Measurements from ENCODE around the gene DOCK1.
"Not testable (repeated sequence)": the region's sequence is repeated elsewhere in the genome, so short reads cannot be mapped to it uniquely, and the experiment has no call there.

DOCK1 gene

GRCh38 chr10:126904818-126905701 lies at the start of gene DOCK1:
Gene DOCK1 (plus strand): TSS chr10:126905428. CDS start chr10:126905518, 90 bp downstream.
- Histone ChIP-seq H3K36me3 (ENCODE audit: insufficient read depth, low read depth, low read length) (peaks cover 25% of the 10 kb centered on the region; the same call in 1 of the 2 replicates), H3K27ac (ENCODE audit: low read length) (no peak within 1 kb of the TSS), H3K9me3 (ENCODE audit: insufficient read depth, low read depth, low read length) (peaks cover 1% of the 10 kb centered on the region; the same call in 1 of the 2 replicates), H3K27me3 (ENCODE audit: insufficient read depth, low read length) (no peaks in the 10 kb centered on the region; the same call in 1 of the 2 replicates), H3K4me1 (ENCODE audit: insufficient read depth, low read length) (peaks cover 9% of the 10 kb centered on the region; the same call in 1 of the 2 replicates), H3K4me3 (ENCODE audit: low read length) (peak within 1 kb of the TSS; percentile 74), H3K9ac (ENCODE audit: low read depth, low read length) (peak within 1 kb of the TSS; percentile 69; the same call in 1 of the 2 replicates)

DNA sequence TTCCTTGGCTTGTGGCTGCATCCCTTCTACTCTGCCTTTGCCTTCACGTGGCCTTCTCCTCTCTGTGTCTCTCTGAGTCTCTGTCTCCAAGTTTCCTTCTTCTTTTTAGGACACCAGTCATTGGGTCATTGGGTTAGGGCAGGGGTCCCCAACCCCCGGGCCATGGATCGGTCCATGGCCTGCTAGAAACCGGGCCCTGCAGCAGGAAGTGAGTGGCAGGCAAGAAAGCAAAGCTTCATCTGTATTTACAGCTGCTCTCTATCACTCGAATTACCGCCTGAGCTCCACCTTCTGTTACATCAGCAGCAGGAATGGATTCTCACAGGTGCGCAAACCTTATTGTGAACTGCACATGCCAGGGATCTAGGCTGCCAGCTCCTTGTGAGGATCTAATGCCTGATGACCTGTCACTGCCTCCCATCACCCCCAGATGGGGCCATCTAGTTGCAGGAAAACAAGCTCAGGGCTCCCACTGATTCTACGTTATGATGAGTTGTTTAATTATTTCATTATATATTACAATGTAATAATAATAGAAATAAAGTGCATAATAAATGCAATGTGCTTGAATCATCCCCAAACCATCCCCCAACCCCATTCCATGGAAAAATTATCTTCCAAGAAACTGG lies 47.9 kb upstream of the DOCK1 start:
- Histone ChIP-seq H3K36me3 (ENCODE audit: insufficient read depth, low read depth, low read length) (no peaks in the 10 kb centered on the region), H3K4me1 (ENCODE audit: insufficient read depth, low read length) (no peaks in the 10 kb centered on the region), H3K27ac (ENCODE audit: low read length) (no peak overlapping the region), H3K4me3 (ENCODE audit: low read length) (no peak overlapping the region), H3K9me3 (ENCODE audit: insufficient read depth, low read depth, low read length) (no peaks in the 10 kb centered on the region), H3K9ac (ENCODE audit: low read depth, low read length) (no peak overlapping the region), H3K27me3 (ENCODE audit: insufficient read depth, low read length) (no peaks in the 10 kb centered on the region)

GRCh38 chr10:126867567-126868365 lies 37.5 kb upstream of the DOCK1 start:
- peaks cover 6% of the 10 kb centered on the region for H3K4me1 ChIP-seq (ENCODE audit: insufficient read depth, low read length)
- H3K36me3 ChIP-seq (ENCODE audit: insufficient read depth, low read depth, low read length), result no peaks in the 10 kb centered on the region
- H3K9me3 ChIP-seq (ENCODE audit: insufficient read depth, low read depth, low read length), result no peaks in the 10 kb centered on the region; the same call in 1 of the 2 replicates
- H3K9ac ChIP-seq (ENCODE audit: low read depth, low read length), result no peak overlapping the region
- no peak overlapping the region for H3K27ac ChIP-seq (ENCODE audit: low read length)
- H3K27me3 ChIP-seq (ENCODE audit: insufficient read depth, low read length), result no peaks in the 10 kb centered on the region
- H3K4me3 ChIP-seq (ENCODE audit: low read length), result no peak overlapping the region

DNA sequence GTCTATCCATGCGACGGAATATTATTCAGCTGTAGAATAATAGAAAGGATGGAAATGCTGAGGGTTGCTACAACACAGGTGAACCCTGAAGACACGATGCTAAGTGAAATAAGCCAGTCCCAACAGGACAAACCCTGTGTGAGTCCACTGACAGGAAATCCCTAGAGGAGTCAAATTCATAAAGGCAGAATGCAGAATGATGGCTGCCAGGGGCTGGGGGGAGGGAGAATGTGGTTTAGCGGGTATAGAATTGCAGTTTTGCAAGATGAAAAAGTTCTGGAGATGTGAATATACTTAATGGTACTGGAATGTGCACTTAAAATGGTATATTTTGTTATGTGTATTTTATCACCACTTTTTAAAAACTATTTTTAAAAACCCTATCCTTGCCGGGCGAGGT lies 36.9 kb upstream of the DOCK1 start:
- H3K27me3 ChIP-seq (ENCODE audit: insufficient read depth, low read length), result no peaks in the 10 kb centered on the region
- no peaks in the 10 kb centered on the region; the same call in 1 of the 2 replicates for H3K9me3 ChIP-seq (ENCODE audit: insufficient read depth, low read depth, low read length)
- H3K9ac ChIP-seq (ENCODE audit: low read depth, low read length), result no peak overlapping the region

DNA sequence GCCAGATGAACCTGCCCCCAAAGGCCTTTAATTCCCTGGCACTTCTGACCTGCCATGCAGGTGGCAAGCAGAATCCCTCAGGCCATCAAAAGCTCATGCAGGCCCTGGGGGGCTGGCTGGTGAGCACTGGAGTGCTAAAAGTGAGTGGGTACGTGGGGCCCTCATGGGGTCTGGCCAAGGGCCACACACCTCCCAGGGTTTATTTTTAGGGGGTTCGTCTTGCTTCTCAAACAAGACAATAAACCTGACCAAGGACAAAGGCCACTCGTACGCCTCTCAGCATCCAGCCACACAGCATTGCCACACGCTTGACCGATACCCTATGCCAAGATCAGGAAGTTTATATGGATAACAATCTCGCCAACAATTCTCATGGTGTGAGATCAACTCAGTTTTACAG lies 33.1 kb upstream of the DOCK1 start:
- Histone ChIP-seq H3K9me3 (ENCODE audit: insufficient read depth, low read depth, low read length) (no peaks in the 10 kb centered on the region), H3K9ac (ENCODE audit: low read depth, low read length) (no peak overlapping the region), H3K27me3 (ENCODE audit: insufficient read depth, low read length) (no peaks in the 10 kb centered on the region), H3K4me1 (ENCODE audit: insufficient read depth, low read length) (peaks cover 12% of the 10 kb centered on the region), H3K4me3 (ENCODE audit: low read length) (no peak overlapping the region), H3K27ac (ENCODE audit: low read length) (no peak overlapping the region), H3K36me3 (ENCODE audit: insufficient read depth, low read depth, low read length) (no peaks in the 10 kb centered on the region)

More for the DNA sequence above, 36.9 kb upstream of the DOCK1 start:
- Histone ChIP-seq H3K27ac (ENCODE audit: low read length) (no peak overlapping the region), H3K4me1 (ENCODE audit: insufficient read depth, low read length) (peaks cover 12% of the 10 kb centered on the region), H3K36me3 (ENCODE audit: insufficient read depth, low read depth, low read length) (no peaks in the 10 kb centered on the region), H3K4me3 (ENCODE audit: low read length) (no peak overlapping the region)

- Histone ChIP-seq H3K9ac (ENCODE audit: low read depth, low read length) (no peak overlapping the region), H3K27me3 (ENCODE audit: insufficient read depth, low read length) (no peaks in the 10 kb centered on the region), H3K9me3 (ENCODE audit: insufficient read depth, low read depth, low read length) (no peaks in the 10 kb centered on the region), H3K4me3 (ENCODE audit: low read length) (no peak overlapping the region), H3K4me1 (ENCODE audit: insufficient read depth, low read length) (peaks cover 12% of the 10 kb centered on the region), H3K27ac (ENCODE audit: low read length) (no peak overlapping the region), H3K36me3 (ENCODE audit: insufficient read depth, low read depth, low read length) (no peaks in the 10 kb centered on the region)
Observed at GRCh38 chr10:126872768-126873167, 32.5 kb upstream of the DOCK1 start.

DNA sequence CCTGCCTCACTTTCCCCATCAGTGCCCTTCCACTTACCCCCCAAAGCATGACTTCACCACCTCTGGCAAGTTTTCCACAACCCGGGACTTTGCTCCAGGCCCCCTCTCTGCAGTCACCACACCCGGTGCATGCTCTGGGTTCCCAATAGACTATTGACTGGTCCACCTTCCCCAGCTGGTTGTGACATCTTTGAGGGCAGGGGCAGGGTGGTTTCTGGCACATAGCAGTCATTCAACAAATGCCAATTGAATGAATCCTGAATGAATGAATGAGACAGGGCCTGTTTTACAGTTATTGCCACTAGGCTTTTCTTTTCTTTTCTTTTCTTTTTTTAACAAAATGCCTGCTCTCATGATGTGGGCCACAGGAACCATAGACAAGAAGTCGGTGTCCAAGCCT lies 28.8 kb upstream of the DOCK1 start:
- no peaks in the 10 kb centered on the region for H3K27me3 ChIP-seq (ENCODE audit: insufficient read depth, low read length)
- peaks cover 17% of the 10 kb centered on the region for H3K4me1 ChIP-seq (ENCODE audit: insufficient read depth, low read length)
- no peak overlapping the region for H3K4me3 ChIP-seq (ENCODE audit: low read length)
- no peak overlapping the region for H3K9ac ChIP-seq (ENCODE audit: low read depth, low read length)
- no peaks in the 10 kb centered on the region for H3K36me3 ChIP-seq (ENCODE audit: insufficient read depth, low read depth, low read length)
- no peaks in the 10 kb centered on the region for H3K9me3 ChIP-seq (ENCODE audit: insufficient read depth, low read depth, low read length)
- H3K27ac ChIP-seq (ENCODE audit: low read length), result no peak overlapping the region

GRCh38 chr10:126877390-126877789 lies 27.8 kb upstream of the DOCK1 start:
- no peaks in the 10 kb centered on the region for H3K27me3 ChIP-seq (ENCODE audit: insufficient read depth, low read length)
- H3K4me1 ChIP-seq (ENCODE audit: insufficient read depth, low read length), result peaks cover 15% of the 10 kb centered on the region
- H3K27ac ChIP-seq (ENCODE audit: low read length), result no peak overlapping the region

GRCh38 chr10:126878594-126878993 lies 26.6 kb upstream of the DOCK1 start:
- Histone ChIP-seq H3K9ac (ENCODE audit: low read depth, low read length) (no peak overlapping the region), H3K27ac (ENCODE audit: low read length) (no peak overlapping the region), H3K36me3 (ENCODE audit: insufficient read depth, low read depth, low read length) (no peaks in the 10 kb centered on the region), H3K4me3 (ENCODE audit: low read length) (no peak overlapping the region), H3K27me3 (ENCODE audit: insufficient read depth, low read length) (no peaks in the 10 kb centered on the region), H3K9me3 (ENCODE audit: insufficient read depth, low read depth, low read length) (no peaks in the 10 kb centered on the region), H3K4me1 (ENCODE audit: insufficient read depth, low read length) (peaks cover 5% of the 10 kb centered on the region)

More at GRCh38 chr10:126877390-126877789, 27.8 kb upstream of the DOCK1 start:
- no peaks in the 10 kb centered on the region for H3K9me3 ChIP-seq (ENCODE audit: insufficient read depth, low read depth, low read length)
- no peaks in the 10 kb centered on the region for H3K36me3 ChIP-seq (ENCODE audit: insufficient read depth, low read depth, low read length)
- H3K9ac ChIP-seq (ENCODE audit: low read depth, low read length), result no peak overlapping the region
- no peak overlapping the region for H3K4me3 ChIP-seq (ENCODE audit: low read length)

- no peaks in the 10 kb centered on the region for H3K27me3 ChIP-seq (ENCODE audit: insufficient read depth, low read length)
- H3K27ac ChIP-seq (ENCODE audit: low read length), result no peak overlapping the region
Observed at GRCh38 chr10:126880926-126881325, 24.3 kb upstream of the DOCK1 start.

DNA sequence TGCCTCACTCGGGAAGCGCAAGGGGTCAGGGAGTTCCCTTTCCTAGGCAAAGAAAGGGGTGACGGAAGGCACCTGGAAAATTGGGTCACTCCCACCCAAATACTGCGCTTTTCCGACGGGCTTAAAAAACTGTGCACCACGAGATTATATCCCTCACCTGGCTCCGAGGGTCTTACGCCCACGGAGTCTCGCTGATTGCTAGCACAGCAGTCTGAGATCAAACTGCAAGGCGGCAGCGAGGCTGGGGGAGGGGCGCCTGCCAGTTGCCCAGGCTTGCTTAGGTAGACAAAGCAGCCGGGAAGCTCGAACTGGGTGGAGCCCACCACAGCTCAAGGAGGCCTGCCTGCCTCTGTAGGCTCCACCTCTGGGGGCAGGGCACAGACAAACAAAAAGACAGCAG lies 23.2 kb upstream of the DOCK1 start:
- H3K9me3 ChIP-seq (ENCODE audit: insufficient read depth, low read depth, low read length); H3K4me1 ChIP-seq (ENCODE audit: insufficient read depth, low read length); H3K36me3 ChIP-seq (ENCODE audit: insufficient read depth, low read depth, low read length); H3K27me3 ChIP-seq (ENCODE audit: insufficient read depth, low read length); H3K27ac ChIP-seq (ENCODE audit: low read length): not testable (repeated sequence)
- peak overlapping the region; percentile 69 for H3K4me3 ChIP-seq (ENCODE audit: low read length)
- H3K9ac ChIP-seq (ENCODE audit: low read depth, low read length), result peak overlapping the region; percentile 73; the same call in 1 of the 2 replicates

More at GRCh38 chr10:126880926-126881325, 24.3 kb upstream of the DOCK1 start:
- Histone ChIP-seq H3K9me3 (ENCODE audit: insufficient read depth, low read depth, low read length) (no peaks in the 10 kb centered on the region), H3K4me3 (ENCODE audit: low read length) (no peak overlapping the region), H3K4me1 (ENCODE audit: insufficient read depth, low read length) (peaks cover 5% of the 10 kb centered on the region), H3K9ac (ENCODE audit: low read depth, low read length) (no peak overlapping the region), H3K36me3 (ENCODE audit: insufficient read depth, low read depth, low read length) (no peaks in the 10 kb centered on the region)

All from iPS-20b (cell line).